WTC11 (cell line): ENCODE measurements around the gene DTX1. TPM values are rescaled to one million over a fixed set of nuclear protein-coding genes. Genes with fewer than 3 reads are reported as not detected.

Source experiments
- ATAC-seq: fragments of 200-7000 bp; cut with Tn5 transposase; 2 replicates; pipeline ENCODE4 v1.10.0; 2021; ENCODE audit warnings: mild to moderate bottlenecking, moderate library complexity
- CTCF ChIA-PET: fragments of 300-600 bp; sonication (Branson Sonifier 250); formaldehyde crosslinking; loops from one replicate; lab custom pipeline; 2021; ENCODE audit warnings: antibody characterized with exemption; lab: Charles Lee
- POLR2A ChIA-PET: fragments of 350-600 bp; sonication (Branson Sonifier 250); formaldehyde crosslinking; loops from one replicate; lab custom pipeline; 2021; ENCODE audit warnings: antibody characterized with exemption; lab: Charles Lee
- DNase-seq: peaks from one replicate; pipeline ENCODE4 v3.0.0; 2021; ENCODE audit warnings: low spot score
- H3K27ac Mint-ChIP-seq: 2 replicates; pipeline ENCODE4 v1.8.0; 2021; ENCODE audit warnings: mixed read lengths
- H3K27me3 Mint-ChIP-seq: 2 replicates; pipeline ENCODE4 v1.8.0; 2021; ENCODE audit warnings: low read depth, mild to moderate bottlenecking, moderate library complexity, mixed read lengths
- H3K36me3 Mint-ChIP-seq: 2 replicates; pipeline ENCODE4 v1.8.0; 2021; ENCODE audit warnings: mixed read lengths
- H3K4me1 Mint-ChIP-seq: 2 replicates; pipeline ENCODE4 v1.8.0; 2022; ENCODE audit warnings: mixed read lengths
- H3K4me3 Mint-ChIP-seq: 2 replicates; pipeline ENCODE4 v1.8.0; 2021; ENCODE audit warnings: mild to moderate bottlenecking, moderate library complexity, mixed read lengths
- H3K9me3 Mint-ChIP-seq: 2 replicates; pipeline ENCODE4 v1.8.0; 2021; ENCODE audit warnings: mixed read lengths
- AFF4 ChIP-seq: sonication (generic); formaldehyde crosslinking; IDR thresholded peaks from 2 replicates; pipeline ENCODE4 v1.8.1; 2023; ENCODE audit warnings: mild to moderate bottlenecking, missing genetic modification reagents, borderline replicate concordance
- FOXP1 ChIP-seq: sonication (generic); formaldehyde crosslinking; IDR thresholded peaks from 2 replicates; pipeline ENCODE4 v1.8.0; 2022; ENCODE audit warnings: missing genetic modification reagents, mild to moderate bottlenecking, moderate library complexity, borderline replicate concordance
- IRF2 ChIP-seq: sonication (generic); formaldehyde crosslinking; IDR thresholded peaks from 2 replicates; pipeline ENCODE4 v1.8.0; 2022; ENCODE audit warnings: low read depth, missing genetic modification reagents, borderline replicate concordance
- JAZF1 ChIP-seq: fragments of 250-450 bp; sonication (Bioruptor Pico); IDR thresholded peaks from 2 replicates; pipeline ENCODE4 v1.9.0; 2021; ENCODE audit warnings: moderate library complexity, mild to moderate bottlenecking, inconsistent platforms
- SP1 ChIP-seq: sonication (generic); formaldehyde crosslinking; conservative IDR thresholded peaks from 2 replicates; pipeline ENCODE4 v1.8.1; 2022; ENCODE audit warnings: missing genetic modification reagents
- USF2 ChIP-seq: sonication (generic); formaldehyde crosslinking; IDR thresholded peaks from 2 replicates; pipeline ENCODE4 v1.8.1; 2023; ENCODE audit warnings: mild to moderate bottlenecking, missing genetic modification reagents, moderate library complexity
- ZNF423 ChIP-seq: fragments of 250-450 bp; sonication (Bioruptor Pico); IDR thresholded peaks from 2 replicates; pipeline ENCODE4 v2.1.2; 2022; ENCODE audit warnings: mild to moderate bottlenecking, moderate library complexity
- ZNF512 ChIP-seq: sonication (generic); formaldehyde crosslinking; IDR thresholded peaks from 2 replicates; pipeline ENCODE4 v1.8.1; 2022; ENCODE audit warnings: missing genetic modification reagents, borderline replicate concordance
- ZNF532 ChIP-seq: fragments of 250-450 bp; sonication (Bioruptor Pico); IDR thresholded peaks from 2 replicates; pipeline ENCODE4 v1.9.0; 2021; ENCODE audit warnings: mild to moderate bottlenecking, borderline replicate concordance
- total RNA-seq: library from RNA; stranded (reverse); gene quantifications from 3 replicates; pipeline ENCODE4 v1.2.3, GENCODE V29; 2021

DTX1 gene
- total RNA-seq, 1 experiment from 2014 or later, result 6.2 TPM

- TF ChIP-seq FOXP1 (0 out of 2 replicates have a peak, but pooled peaks have one; percentile 41), ZNF423 (CRISPR knock-in tag) (no peak)
- Mint-ChIP-seq H3K36me3 (no peaks in the 10 kb centered on the region), H3K27me3 (peaks cover 3% of the 10 kb centered on the region; the same call in 1 of the 2 replicates), H3K4me3 (no peak overlapping the region), H3K9me3 (no peaks in the 10 kb centered on the region), H3K4me1 (peaks cover 34% of the 10 kb centered on the region), H3K27ac (no peak overlapping the region)
- DNase-seq (no peak), ATAC-seq (peak; percentile 13)
- CTCF ChIA-PET, result interaction anchor here (1.1 to 4.3 kb wide), 7 partner anchors 17 to 114 kb away, joined by 3 to 15 read pairs (median 5); partner anchors contain the start of gene RASAL1
- POLR2A ChIA-PET, result no interaction called here
Observed at GRCh38 chr12:113066813-113067400, 10.4 kb downstream of the DTX1 start.

- CTCF ChIA-PET, result interaction anchor here (0.6 to 4.3 kb wide), 8 partner anchors 18 to 113 kb away, joined by 3 to 15 read pairs (median 5); partner anchors contain the start of gene RASAL1
- DNase-seq (no peak), ATAC-seq (no peak)
- no peak for TF ChIP-seq AFF4
- H3K27me3 Mint-ChIP-seq, result peaks cover 3% of the 10 kb centered on the region; the same call in 1 of the 2 replicates
- H3K36me3 Mint-ChIP-seq, result no peaks in the 10 kb centered on the region
- no peak overlapping the region for H3K27ac Mint-ChIP-seq
- H3K4me3 Mint-ChIP-seq, result no peak overlapping the region
- H3K4me1 Mint-ChIP-seq, result peaks cover 27% of the 10 kb centered on the region
- POLR2A ChIA-PET, result interaction anchor here (0.5 to 1.0 kb wide), 2 partner anchors 29 to 635 kb away, joined by 3 read pairs; no protein-coding TSS in a partner anchor
- H3K9me3 Mint-ChIP-seq, result no peaks in the 10 kb centered on the region
Observed at GRCh38 chr12:113067987-113068935, 11.7 kb downstream of the DTX1 start.

- no peak for ATAC-seq
- Mint-ChIP-seq H3K4me3 (no peak overlapping the region), H3K4me1 (peaks cover 27% of the 10 kb centered on the region), H3K27ac (no peak overlapping the region), H3K36me3 (no peaks in the 10 kb centered on the region), H3K9me3 (no peaks in the 10 kb centered on the region), H3K27me3 (peaks cover 3% of the 10 kb centered on the region; the same call in 1 of the 2 replicates)
- ChIA-PET POLR2A (no interaction called here), CTCF (interaction anchor here (1.1 to 2.7 kb wide), 5 partner anchors 11 to 76 kb away, joined by 3 to 12 read pairs (median 5); partner anchors contain the start of gene RASAL1)
- DNase-seq, result no peak
- TF ChIP-seq IRF2 (CRISPR knock-in tag), result no peak
- no peak for TF ChIP-seq JAZF1 (CRISPR knock-in tag)
Observed at GRCh38 chr12:113069149-113069548, 12.6 kb downstream of the DTX1 start.

GRCh38 chr12:113069751-113070116, 13.2 kb downstream of the DTX1 start:
- TF ChIP-seq ZNF512 (CRISPR knock-in tag) (no peak), SP1 (CRISPR knock-in tag) (no peak), ZNF532 (CRISPR knock-in tag) (no peak), USF2 (CRISPR knock-in tag) (no peak)
- Mint-ChIP-seq H3K4me1 (peaks cover 24% of the 10 kb centered on the region), H3K4me3 (no peak overlapping the region), H3K9me3 (no peaks in the 10 kb centered on the region), H3K27ac (no peak overlapping the region), H3K27me3 (peaks cover 6% of the 10 kb centered on the region), H3K36me3 (no peaks in the 10 kb centered on the region)
- ATAC-seq, result no peak
- ChIA-PET POLR2A (no interaction called here), CTCF (interaction anchor here (1.1 to 2.5 kb wide), 4 partner anchors 12 to 77 kb away, joined by 3 to 6 read pairs (median 4); partner anchors contain the start of gene RASAL1)
- DNase-seq, result no peak
